GM19099 (cell line): ENCODE data around the gene INO80D.

Source experiments
- POLR2A ChIP-seq: IDR thresholded peaks from 3 replicates; pipeline ENCODE4 v1.6.1; 2011; ENCODE audit warnings: low read depth; ENCODE audit not compliant: insufficient read length; ENCODE audit errors: extremely low read depth

INO80D gene

GRCh38 chr2:205996161-205996560, 89.8 kb downstream of the INO80D start:
- no peak for TF ChIP-seq POLR2A

DNA sequence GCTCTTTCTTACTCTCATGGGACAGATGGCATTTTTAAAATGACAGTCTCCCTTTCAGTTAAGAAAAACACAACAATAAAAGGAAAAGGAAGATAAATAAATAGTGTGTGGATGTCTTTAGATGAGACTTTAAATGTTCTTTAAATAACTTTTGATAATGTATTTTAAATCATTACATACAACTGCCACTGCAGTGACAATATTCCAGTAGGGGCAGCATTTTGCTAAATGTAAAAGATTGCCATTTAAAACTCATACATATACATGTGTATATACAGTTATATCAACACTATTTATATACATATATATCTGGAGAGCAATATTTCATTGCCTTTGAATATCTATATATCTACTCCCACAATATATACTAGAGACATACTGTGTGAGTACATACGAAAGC, 90.7 kb downstream of the INO80D start:
- TF ChIP-seq POLR2A, result no peak

GRCh38 chr2:205994344-205994743, 91.6 kb downstream of the INO80D start:
- TF ChIP-seq POLR2A, result no peak

- TF ChIP-seq POLR2A, result no peak
Observed at GRCh38 chr2:205990104-205990503, 95.9 kb downstream of the INO80D start.

- TF ChIP-seq POLR2A, result no peak
Observed at GRCh38 chr2:205989271-205990071, 96.5 kb downstream of the INO80D start.

DNA sequence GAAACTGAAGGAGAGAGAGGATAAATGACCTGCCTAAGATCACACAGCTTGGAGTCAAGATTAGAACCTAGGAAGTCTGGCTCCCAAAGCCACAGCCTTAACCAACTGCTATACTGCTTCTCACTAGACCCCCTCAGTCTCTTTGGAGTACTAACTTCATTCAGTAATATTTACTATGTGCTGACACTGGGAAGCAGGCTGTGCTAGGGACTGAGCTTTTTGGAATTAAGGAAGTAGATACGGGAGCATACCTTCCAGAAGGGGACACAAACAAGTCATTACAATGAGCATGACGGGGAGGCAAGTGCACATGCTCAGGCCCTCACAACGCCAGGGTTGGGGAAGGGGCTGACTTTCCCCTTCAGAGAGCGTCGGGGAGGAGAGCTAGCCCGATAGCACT, 97.7 kb downstream of the INO80D start:
- TF ChIP-seq POLR2A, result no peak

GRCh38 chr2:205984381-205984780, 101.6 kb downstream of the INO80D start:
- TF ChIP-seq POLR2A, result no peak

GRCh38 chr2:205982776-205983327, 103.1 kb downstream of the INO80D start:
- no peak for TF ChIP-seq POLR2A

- TF ChIP-seq POLR2A, result no peak
Observed at GRCh38 chr2:205976120-205976814, 109.7 kb downstream of the INO80D start.

- no peak for TF ChIP-seq POLR2A
Observed at GRCh38 chr2:205975082-205975949, 110.7 kb downstream of the INO80D start.

DNA sequence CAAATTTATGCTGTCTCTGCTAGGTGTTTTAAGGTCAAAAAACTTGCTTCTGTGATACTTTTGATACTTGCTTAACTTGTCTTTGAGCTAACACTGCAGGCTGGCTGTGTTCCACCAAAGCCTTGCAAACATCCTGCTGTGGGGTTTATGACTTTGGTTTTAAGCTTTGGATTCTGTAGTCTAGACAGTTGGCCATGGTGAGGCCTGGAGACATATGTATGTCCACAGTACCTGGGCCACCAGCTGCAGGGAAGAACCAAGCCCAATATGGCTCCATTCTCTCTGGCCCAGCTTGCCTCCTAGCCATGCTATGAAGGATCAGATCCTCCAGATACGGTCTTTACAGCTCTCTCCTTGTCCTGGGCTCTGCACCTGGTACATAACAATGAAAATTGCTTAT, 113.9 kb downstream of the INO80D start:
- TF ChIP-seq POLR2A, result no peak

GRCh38 chr2:205970348-205970747, 115.6 kb downstream of the INO80D start:
- no peak for TF ChIP-seq POLR2A

DNA sequence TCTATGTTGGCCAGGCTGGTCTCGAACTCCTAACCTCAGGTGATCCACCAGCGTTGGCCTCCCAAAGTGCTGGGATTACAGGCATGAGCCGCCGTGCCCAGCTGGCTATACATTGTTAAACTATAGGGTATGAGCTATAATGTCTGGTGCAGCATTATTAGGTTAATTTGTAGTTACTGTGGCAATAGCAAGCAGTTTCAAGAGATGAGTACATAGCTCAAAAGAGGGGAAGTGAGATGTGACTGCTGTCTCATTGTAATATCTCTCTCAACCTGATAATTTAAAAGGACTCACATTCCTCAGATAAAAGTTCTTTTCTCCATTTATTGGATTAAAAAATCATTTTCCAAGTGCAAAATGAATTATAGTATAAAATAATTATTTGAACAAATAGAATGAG, 116.4 kb downstream of the INO80D start:
- no peak for TF ChIP-seq POLR2A

GRCh38 chr2:205967391-205968075, 118.4 kb downstream of the INO80D start:
- TF ChIP-seq POLR2A, result no peak
